ENCODE data around the gene GFRA1.

DNA sequence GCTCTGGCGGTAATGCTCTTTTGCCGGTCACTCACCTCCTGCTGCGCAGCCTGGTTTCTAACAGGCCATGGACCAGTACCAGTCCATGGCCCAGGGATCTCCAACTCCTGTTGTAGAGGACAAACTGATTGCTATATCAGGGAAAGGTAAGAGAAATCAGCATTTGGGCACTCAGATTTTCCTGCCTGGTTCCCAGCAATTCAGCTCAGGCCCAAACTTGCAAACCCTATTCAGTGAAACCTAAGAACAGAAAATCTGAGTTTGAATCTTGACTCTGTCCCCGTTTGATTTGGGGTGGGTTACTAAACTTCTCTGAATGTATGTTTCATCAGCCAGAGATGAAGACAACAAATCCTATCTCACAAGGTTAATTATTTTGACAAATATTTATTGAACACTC, 77.4 kb downstream of the GFRA1 start:
- TF ChIP-seq EZH2 (IDR thresholded peaks at IDR 0.05; ENCODE audit: borderline replicate concordance, low read length), result no peak
- TF ChIP-seq, protein P1, sequence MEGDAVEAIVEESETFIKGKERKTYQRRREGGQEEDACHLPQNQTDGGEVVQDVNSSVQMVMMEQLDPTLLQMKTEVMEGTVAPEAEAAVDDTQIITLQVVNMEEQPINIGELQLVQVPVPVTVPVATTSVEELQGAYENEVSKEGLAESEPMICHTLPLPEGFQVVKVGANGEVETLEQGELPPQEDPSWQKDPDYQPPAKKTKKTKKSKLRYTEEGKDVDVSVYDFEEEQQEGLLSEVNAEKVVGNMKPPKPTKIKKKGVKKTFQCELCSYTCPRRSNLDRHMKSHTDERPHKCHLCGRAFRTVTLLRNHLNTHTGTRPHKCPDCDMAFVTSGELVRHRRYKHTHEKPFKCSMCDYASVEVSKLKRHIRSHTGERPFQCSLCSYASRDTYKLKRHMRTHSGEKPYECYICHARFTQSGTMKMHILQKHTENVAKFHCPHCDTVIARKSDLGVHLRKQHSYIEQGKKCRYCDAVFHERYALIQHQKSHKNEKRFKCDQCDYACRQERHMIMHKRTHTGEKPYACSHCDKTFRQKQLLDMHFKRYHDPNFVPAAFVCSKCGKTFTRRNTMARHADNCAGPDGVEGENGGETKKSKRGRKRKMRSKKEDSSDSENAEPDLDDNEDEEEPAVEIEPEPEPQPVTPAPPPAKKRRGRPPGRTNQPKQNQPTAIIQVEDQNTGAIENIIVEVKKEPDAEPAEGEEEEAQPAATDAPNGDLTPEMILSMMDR (IDR thresholded peaks at IDR 0.05; ENCODE audit: low read length), result no peak

Data from OCI-LY1 (cell line).